MM.1S (cell line): ENCODE data around the gene IGFBP5.

Source experiments
- DNase-seq: peaks from one replicate; pipeline ENCODE4 v3.0.0-alpha.2; 2015
- H2AFZ ChIP-seq: fragments of 300-600 bp; sonication (generic); 2 replicates; pipeline ENCODE4 v1.6.0; 2016; ENCODE audit warnings: antibody characterized with exemption, low read length
- H3F3A ChIP-seq: fragments of 300-600 bp; sonication (generic); 2 replicates; pipeline ENCODE4 v1.6.1; 2016; ENCODE audit warnings: mild to moderate bottlenecking, antibody characterized with exemption, low read length, moderate library complexity, mixed read lengths; ENCODE audit not compliant: insufficient read depth
- H3K27ac ChIP-seq: fragments of 300-600 bp; sonication (generic); 2 replicates; pipeline ENCODE4 v1.5.1; 2016; ENCODE audit warnings: mild to moderate bottlenecking, low read length
- H3K27me3 ChIP-seq: fragments of 300-600 bp; sonication (generic); replicated peaks from 2 replicates; pipeline ENCODE4 v1.6.0; 2016; ENCODE audit warnings: low read length; ENCODE audit not compliant: insufficient read depth
- H3K36me3 ChIP-seq: fragments of 300-600 bp; sonication (generic); replicated peaks from 2 replicates; pipeline ENCODE4 v1.6.1; 2016; ENCODE audit warnings: mild to moderate bottlenecking, low read length, mixed read lengths; ENCODE audit not compliant: insufficient read depth
- H3K4me1 ChIP-seq: fragments of 300-600 bp; sonication (generic); 2 replicates; pipeline ENCODE4 v1.6.1; 2016; ENCODE audit warnings: low read length, mixed read lengths
- H3K4me2 ChIP-seq: fragments of 300-600 bp; sonication (generic); 2 replicates; pipeline ENCODE4 v1.6.0; 2016; ENCODE audit warnings: low read depth, low read length
- H3K4me3 ChIP-seq: fragments of 300-600 bp; sonication (generic); 2 replicates; pipeline ENCODE4 v1.5.1; 2016; ENCODE audit warnings: low read length, mixed read lengths
- H3K79me2 ChIP-seq: fragments of 300-600 bp; sonication (generic); 2 replicates; pipeline ENCODE4 v1.6.1; 2016; ENCODE audit warnings: mixed run types, low read length, mixed read lengths
- H3K9ac ChIP-seq: fragments of 300-600 bp; sonication (generic); 2 replicates; pipeline ENCODE4 v1.6.1; 2016; ENCODE audit warnings: low read length, mixed read lengths
- H3K9me2 ChIP-seq: fragments of 300-600 bp; sonication (generic); replicated peaks from 2 replicates; pipeline ENCODE4 v1.6.1; 2016; ENCODE audit warnings: mild to moderate bottlenecking, low read length, mixed read lengths; ENCODE audit not compliant: insufficient read depth
- H3K9me3 ChIP-seq: fragments of 300-600 bp; sonication (generic); replicated peaks from 2 replicates; pipeline ENCODE4 v1.6.1; 2016; ENCODE audit warnings: mild to moderate bottlenecking, low read length, mixed read lengths; ENCODE audit not compliant: insufficient read depth
- H4K20me1 ChIP-seq: fragments of 300-600 bp; sonication (generic); 2 replicates; pipeline ENCODE4 v1.6.1; 2016; ENCODE audit warnings: mild to moderate bottlenecking, low read length, moderate library complexity, mixed read lengths; ENCODE audit not compliant: insufficient read depth
- EZH2 ChIP-seq: fragments of 300-600 bp; sonication (generic); optimal IDR thresholded peaks from 2 replicates; pipeline ENCODE3; 2017; ENCODE audit warnings: low read depth, mild to moderate bottlenecking, antibody characterized with exemption, low read length, mixed read lengths
- EZH2phosphoT487 ChIP-seq: fragments of 300-600 bp; sonication (generic); IDR thresholded peaks from 2 replicates; pipeline ENCODE4 v1.6.1; 2018; ENCODE audit warnings: antibody characterized with exemption, low read length
- TF ChIP-seq, protein P1 (sequence below): fragments of 300-600 bp; sonication (generic); IDR thresholded peaks from 2 replicates; pipeline ENCODE4 v1.5.1; 2016; ENCODE audit warnings: antibody characterized with exemption, low read length, mixed read lengths

The IGFBP5 gene

DNA sequence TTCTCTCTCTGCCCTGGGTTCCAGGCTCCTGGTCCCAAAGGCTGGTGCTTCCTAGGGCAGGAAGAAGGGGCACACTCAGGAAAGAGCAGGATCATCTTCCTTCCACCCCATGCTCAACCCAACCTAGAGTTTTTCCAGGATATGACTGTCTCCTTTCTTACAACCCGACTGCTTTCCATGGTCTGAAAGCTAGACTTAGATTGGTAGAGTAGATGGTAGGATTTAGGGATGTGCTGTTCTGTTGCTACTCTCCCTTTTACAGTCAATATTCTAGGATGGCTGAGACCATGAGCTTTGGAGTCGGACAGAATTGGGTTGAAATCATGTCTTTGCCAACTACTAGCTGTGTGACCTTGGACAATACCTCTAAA is 45.9 kb upstream of the IGFBP5 start:
- H3K9me2 ChIP-seq, result no peaks in the 10 kb centered on the region
- no peaks in the 10 kb centered on the region for H3K9me3 ChIP-seq
- H3K36me3 ChIP-seq, result no peaks in the 10 kb centered on the region
- H3K4me3 ChIP-seq, result no peak overlapping the region
- no peak overlapping the region for H3K27ac ChIP-seq
- no peak for DNase-seq
- no peaks in the 10 kb centered on the region for H4K20me1 ChIP-seq
- H3F3A ChIP-seq, result no peaks in the 10 kb centered on the region
- H3K9ac ChIP-seq, result no peak overlapping the region
- H2AFZ ChIP-seq, result no peak overlapping the region
- H3K4me1 ChIP-seq, result no peaks in the 10 kb centered on the region
- H3K4me2 ChIP-seq, result no peak overlapping the region
- H3K79me2 ChIP-seq, result no peaks in the 10 kb centered on the region
- no peaks in the 10 kb centered on the region for H3K27me3 ChIP-seq
- no peak for TF ChIP-seq EZH2phosphoT487

DNA sequence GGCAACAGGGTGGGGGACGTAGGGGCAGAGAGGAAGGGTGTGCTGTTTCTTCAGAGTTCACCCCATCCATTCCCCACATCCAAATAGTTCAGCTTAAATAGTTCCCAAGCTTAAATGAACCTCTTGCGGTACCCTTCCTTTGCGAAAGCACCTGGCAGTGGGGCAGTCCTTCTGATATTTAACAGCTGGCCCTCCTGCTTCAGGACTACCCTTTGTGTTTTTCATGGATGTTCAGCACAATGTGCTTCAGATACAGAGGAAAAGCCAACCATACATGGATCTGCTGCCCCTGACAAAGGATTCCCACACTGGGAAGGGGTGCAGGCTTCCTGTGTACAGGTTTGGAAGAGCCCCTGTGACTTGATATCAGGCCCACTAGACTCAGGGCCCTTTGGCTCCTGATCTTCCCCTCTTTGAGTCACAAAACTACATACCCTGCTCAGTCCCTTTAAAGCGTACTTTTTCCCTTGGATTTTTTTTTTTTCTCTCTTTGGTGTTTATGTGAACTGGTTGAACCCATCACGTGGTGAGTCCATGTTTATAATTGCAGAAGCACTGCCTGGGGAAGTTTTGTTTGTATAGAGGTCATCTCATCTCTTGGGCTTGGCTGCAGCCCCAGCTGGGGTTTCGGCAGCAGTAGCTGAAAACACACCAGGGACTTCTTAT is 45.3 kb upstream of the IGFBP5 start:
- no peaks in the 10 kb centered on the region for H4K20me1 ChIP-seq
- H3K4me1 ChIP-seq, result no peaks in the 10 kb centered on the region
- no peak overlapping the region for H3K4me2 ChIP-seq
- no peak for DNase-seq
- no peaks in the 10 kb centered on the region for H3K9me2 ChIP-seq
- no peak overlapping the region for H3K9ac ChIP-seq
- H3K36me3 ChIP-seq, result no peaks in the 10 kb centered on the region
- H3F3A ChIP-seq, result no peaks in the 10 kb centered on the region
- no peak overlapping the region for H3K27ac ChIP-seq
- no peaks in the 10 kb centered on the region for H3K79me2 ChIP-seq
- TF ChIP-seq, protein P1, sequence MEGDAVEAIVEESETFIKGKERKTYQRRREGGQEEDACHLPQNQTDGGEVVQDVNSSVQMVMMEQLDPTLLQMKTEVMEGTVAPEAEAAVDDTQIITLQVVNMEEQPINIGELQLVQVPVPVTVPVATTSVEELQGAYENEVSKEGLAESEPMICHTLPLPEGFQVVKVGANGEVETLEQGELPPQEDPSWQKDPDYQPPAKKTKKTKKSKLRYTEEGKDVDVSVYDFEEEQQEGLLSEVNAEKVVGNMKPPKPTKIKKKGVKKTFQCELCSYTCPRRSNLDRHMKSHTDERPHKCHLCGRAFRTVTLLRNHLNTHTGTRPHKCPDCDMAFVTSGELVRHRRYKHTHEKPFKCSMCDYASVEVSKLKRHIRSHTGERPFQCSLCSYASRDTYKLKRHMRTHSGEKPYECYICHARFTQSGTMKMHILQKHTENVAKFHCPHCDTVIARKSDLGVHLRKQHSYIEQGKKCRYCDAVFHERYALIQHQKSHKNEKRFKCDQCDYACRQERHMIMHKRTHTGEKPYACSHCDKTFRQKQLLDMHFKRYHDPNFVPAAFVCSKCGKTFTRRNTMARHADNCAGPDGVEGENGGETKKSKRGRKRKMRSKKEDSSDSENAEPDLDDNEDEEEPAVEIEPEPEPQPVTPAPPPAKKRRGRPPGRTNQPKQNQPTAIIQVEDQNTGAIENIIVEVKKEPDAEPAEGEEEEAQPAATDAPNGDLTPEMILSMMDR, result no peak
- TF ChIP-seq EZH2 (no peak), EZH2phosphoT487 (no peak)
- H3K4me3 ChIP-seq, result no peak overlapping the region
- no peak overlapping the region for H2AFZ ChIP-seq
- H3K9me3 ChIP-seq, result no peaks in the 10 kb centered on the region
- no peaks in the 10 kb centered on the region for H3K27me3 ChIP-seq

DNA sequence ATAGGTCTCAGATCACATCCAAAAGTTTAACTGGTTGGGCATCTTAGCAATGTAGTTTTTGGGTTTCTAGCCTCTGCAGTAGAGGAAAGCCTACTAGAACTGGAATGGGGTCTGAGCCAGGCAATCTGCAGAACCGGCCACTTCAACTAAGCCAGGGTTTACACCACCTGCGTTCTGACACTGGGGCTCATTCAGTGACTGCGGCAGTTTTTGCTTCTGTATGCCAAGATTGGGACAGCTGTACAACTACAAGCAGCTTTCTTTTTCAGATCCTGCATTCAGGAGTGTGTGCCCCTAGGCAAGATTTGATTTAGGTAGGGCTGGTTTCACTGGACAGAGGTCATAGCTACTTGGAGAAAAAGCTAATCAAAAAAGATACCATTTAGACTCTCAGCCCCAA is 43.7 kb upstream of the IGFBP5 start:
- TF ChIP-seq EZH2phosphoT487 (no peak), EZH2 (no peak)
- TF ChIP-seq, protein P1, result no peak
- Histone ChIP-seq H3K4me3 (no peak overlapping the region), H3K9me2 (no peaks in the 10 kb centered on the region), H3K27me3 (no peaks in the 10 kb centered on the region), H3K9me3 (no peaks in the 10 kb centered on the region), H4K20me1 (no peaks in the 10 kb centered on the region), H3K9ac (no peak overlapping the region), H2AFZ (no peak overlapping the region), H3K4me1 (no peaks in the 10 kb centered on the region), H3K27ac (no peak overlapping the region), H3K4me2 (no peak overlapping the region), H3K36me3 (no peaks in the 10 kb centered on the region), H3F3A (no peaks in the 10 kb centered on the region), H3K79me2 (no peaks in the 10 kb centered on the region)
- no peak for DNase-seq

DNA sequence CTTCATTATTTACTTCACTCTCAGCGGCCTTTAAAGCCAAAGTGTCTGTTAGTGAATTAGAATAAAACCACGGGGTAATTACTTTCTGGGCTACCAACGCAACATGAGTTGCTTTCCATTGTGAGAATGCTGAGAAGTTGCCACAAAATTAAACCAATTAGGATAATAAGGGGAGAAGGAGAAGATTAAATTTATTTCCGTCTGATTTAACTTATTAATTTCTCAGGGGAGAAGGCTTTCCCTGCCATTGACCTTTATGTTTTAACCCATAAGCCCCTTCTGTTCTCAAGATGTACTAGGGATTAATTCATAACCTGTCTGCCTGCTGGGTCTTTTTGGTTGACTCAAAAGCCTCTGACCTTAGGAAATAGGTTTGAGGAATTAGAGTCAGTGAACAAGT is 42.3 kb upstream of the IGFBP5 start:
- TF ChIP-seq EZH2phosphoT487, result no peak
- no peak for TF ChIP-seq EZH2
- TF ChIP-seq, protein P1, result no peak
- Histone ChIP-seq H3K27me3 (no peaks in the 10 kb centered on the region), H4K20me1 (no peaks in the 10 kb centered on the region), H3F3A (no peaks in the 10 kb centered on the region), H2AFZ (no peak overlapping the region), H3K4me3 (no peak overlapping the region), H3K9me3 (no peaks in the 10 kb centered on the region), H3K79me2 (no peaks in the 10 kb centered on the region), H3K9me2 (no peaks in the 10 kb centered on the region), H3K27ac (no peak overlapping the region), H3K36me3 (no peaks in the 10 kb centered on the region), H3K9ac (no peak overlapping the region), H3K4me2 (no peak overlapping the region), H3K4me1 (no peaks in the 10 kb centered on the region)
- DNase-seq, result no peak
